Activated CD4-positive, alpha-beta T cell treated with anti-CD3 and anti-CD28 coated beads, Interleukin-2, amount 10 ng/mL, durations not matched to agents 7 days and 5 days (primary cell): ENCODE measurements around the gene MOB3A. TPM values are rescaled to one million over a fixed set of nuclear protein-coding genes. Genes with fewer than 3 reads are reported as not detected.

ENCODE experiments used
- CTCF ChIA-PET: fragments of 350-600 bp; sonication (Branson Sonifier 250); formaldehyde crosslinking; loops from one replicate; lab custom pipeline; 2021; ENCODE audit warnings: antibody characterized with exemption; lab: Charles Lee
- POLR2A ChIA-PET: fragments of 350-600 bp; sonication (Branson Sonifier 250); formaldehyde crosslinking; loops from one replicate; lab custom pipeline; 2021; ENCODE audit warnings: antibody characterized with exemption; lab: Charles Lee
- DNase-seq: peaks from one replicate; pipeline ENCODE4 v3.0.0-alpha.2; 2020
- H3K27ac Mint-ChIP-seq: one replicate; pipeline ENCODE4 v1.8.0; 2021; ENCODE audit warnings: mild to moderate bottlenecking, moderate library complexity, mixed read lengths
- H3K27me3 Mint-ChIP-seq: one replicate; pipeline ENCODE4 v1.8.0; 2021; ENCODE audit warnings: mixed read lengths
- H3K36me3 Mint-ChIP-seq: one replicate; pipeline ENCODE4 v1.8.0; 2021; ENCODE audit warnings: low read depth, mixed read lengths
- H3K4me1 Mint-ChIP-seq: one replicate; pipeline ENCODE4 v1.8.0; 2021; ENCODE audit warnings: mixed read lengths
- H3K4me3 Mint-ChIP-seq: one replicate; pipeline ENCODE4 v1.8.0; 2021; ENCODE audit warnings: mild to moderate bottlenecking, moderate library complexity, mixed read lengths
- H3K9me3 Mint-ChIP-seq: one replicate; pipeline ENCODE4 v1.8.0; 2021; ENCODE audit warnings: mixed read lengths
- total RNA-seq, 2 experiments: library from RNA; stranded (reverse); gene quantifications; one replicate each; pipeline ENCODE4 v1.2.3, GENCODE V29; 2021

MOB3A gene
- total RNA-seq, 2 experiments from 2014 or later = 217 to 239 TPM

DNA sequence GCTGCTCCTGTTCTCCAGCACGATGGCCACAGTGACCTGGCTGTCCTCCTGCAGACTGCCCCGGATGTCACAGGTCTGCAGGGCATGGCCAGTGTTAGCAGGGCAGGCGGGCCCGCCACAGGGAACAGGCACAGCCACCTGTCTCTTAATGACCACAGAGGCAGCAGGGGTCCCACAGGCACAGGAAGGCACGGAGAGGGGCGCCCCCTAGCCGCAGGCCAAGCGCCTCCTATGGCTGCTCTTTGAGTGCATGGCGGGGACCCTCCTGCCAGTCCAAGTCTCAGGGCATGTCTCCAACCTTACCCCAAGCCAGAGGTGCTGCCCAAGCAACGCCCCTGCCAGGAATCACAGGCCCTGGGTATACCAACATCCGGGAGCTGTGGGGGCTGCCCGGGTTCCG is 14.7 kb upstream of the MOB3A start:
- Mint-ChIP-seq H3K27me3 (no peaks in the 10 kb centered on the region), H3K27ac (no peak overlapping the region), H3K9me3 (no peaks in the 10 kb centered on the region), H3K36me3 (peaks cover 38% of the 10 kb centered on the region), H3K4me1 (no peaks in the 10 kb centered on the region), H3K4me3 (no peak overlapping the region)
- POLR2A ChIA-PET = no interaction called here
- CTCF ChIA-PET = no interaction called here
- DNase-seq = no peak

DNA sequence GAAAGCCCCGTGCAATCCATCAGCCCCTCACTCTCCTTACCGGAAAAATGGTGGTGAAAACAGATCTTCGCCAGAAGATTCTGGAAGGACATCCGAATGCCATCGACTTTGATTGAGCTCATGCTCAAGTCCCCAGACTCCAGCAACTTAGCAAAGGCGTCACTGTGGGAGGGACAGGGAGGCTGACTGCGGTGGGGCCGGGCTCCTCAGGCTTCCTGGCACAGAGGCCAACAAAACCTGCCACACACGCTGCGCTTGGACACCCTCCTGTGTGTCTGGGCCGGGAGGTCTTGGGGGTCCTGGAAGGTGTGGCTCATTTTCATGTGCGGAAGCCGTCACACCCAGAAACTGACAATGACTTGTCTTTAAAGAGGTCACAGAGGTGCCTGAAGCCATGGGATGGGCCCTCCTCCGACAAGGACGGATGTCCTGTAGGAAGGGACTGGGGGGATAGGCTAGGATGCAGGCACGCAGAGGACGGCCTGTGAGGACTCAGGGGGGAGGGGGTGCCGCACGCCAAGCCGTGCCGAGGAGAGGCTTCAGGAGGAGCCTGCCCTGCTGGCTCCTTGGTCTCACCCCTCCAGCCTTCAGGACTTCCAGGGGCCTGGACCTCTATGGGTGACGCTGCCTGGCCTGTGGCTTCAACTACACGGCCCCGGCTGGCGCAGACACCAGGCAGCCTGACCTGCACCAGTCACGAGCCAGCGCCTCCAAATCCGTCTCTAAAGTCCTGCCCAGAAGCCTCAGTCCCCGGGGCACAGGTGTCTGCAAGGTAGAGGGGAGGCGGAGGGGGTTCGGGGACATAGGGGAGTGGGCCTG is 13.1 kb upstream of the MOB3A start:
- no peak for DNase-seq
- Mint-ChIP-seq H3K4me3 (no peak overlapping the region), H3K9me3 (no peaks in the 10 kb centered on the region), H3K4me1 (no peaks in the 10 kb centered on the region), H3K36me3 (peaks cover 47% of the 10 kb centered on the region), H3K27me3 (no peaks in the 10 kb centered on the region), H3K27ac (no peak overlapping the region)
- POLR2A ChIA-PET = no interaction called here
- CTCF ChIA-PET = interaction anchor here (0.6 kb wide), 1 partner anchor 26 kb away, joined by 4 read pairs; no protein-coding TSS in a partner anchor

DNA sequence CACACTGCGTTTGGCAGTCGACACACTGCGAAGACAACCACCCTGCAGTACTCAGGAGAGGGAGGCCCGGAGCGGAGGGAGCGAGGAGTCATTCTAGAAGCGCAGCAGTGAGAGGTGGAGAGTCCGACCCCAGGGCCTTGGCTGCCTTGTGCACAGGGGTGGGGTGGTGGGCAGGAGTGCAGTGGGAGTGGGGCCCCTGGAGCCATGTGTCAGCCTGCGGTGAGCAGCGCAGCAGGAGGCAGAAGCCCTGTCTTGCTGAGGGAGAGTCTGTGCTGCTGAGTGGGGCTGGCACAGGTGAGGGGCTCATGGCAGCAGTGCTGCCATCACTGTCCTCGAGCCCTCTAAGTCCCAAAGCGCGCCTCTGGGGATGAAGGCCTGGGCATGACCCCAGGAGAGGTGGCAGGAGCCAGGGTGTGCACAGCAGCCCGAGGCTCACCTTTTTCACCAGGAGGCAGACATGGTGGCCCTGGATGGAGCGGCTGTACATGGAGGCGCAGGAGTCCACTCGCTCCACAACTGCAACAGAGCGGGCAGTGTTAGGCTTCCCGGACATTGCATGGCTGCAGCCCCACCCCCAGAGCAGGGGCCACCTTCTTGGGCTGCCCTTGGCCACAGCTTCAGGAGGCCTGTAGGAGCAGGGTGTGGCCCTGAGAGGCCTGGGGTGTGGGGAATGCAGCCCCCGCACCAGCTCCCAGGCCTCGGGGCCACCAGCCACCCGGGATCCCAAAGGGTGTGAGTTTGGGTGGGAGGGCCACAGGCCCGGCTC is 12.3 kb upstream of the MOB3A start:
- no peak overlapping the region for H3K4me3 Mint-ChIP-seq
- DNase-seq = no peak
- CTCF ChIA-PET = interaction anchor here (0.7 to 1.2 kb wide), 2 partner anchors 24 to 257 kb away, joined by 3 read pairs; no protein-coding TSS in a partner anchor
- H3K27me3 Mint-ChIP-seq = no peaks in the 10 kb centered on the region
- H3K9me3 Mint-ChIP-seq = no peaks in the 10 kb centered on the region
- H3K36me3 Mint-ChIP-seq = peaks cover 50% of the 10 kb centered on the region
- H3K27ac Mint-ChIP-seq = no peak overlapping the region
- no peaks in the 10 kb centered on the region for H3K4me1 Mint-ChIP-seq
- POLR2A ChIA-PET = no interaction called here

DNA sequence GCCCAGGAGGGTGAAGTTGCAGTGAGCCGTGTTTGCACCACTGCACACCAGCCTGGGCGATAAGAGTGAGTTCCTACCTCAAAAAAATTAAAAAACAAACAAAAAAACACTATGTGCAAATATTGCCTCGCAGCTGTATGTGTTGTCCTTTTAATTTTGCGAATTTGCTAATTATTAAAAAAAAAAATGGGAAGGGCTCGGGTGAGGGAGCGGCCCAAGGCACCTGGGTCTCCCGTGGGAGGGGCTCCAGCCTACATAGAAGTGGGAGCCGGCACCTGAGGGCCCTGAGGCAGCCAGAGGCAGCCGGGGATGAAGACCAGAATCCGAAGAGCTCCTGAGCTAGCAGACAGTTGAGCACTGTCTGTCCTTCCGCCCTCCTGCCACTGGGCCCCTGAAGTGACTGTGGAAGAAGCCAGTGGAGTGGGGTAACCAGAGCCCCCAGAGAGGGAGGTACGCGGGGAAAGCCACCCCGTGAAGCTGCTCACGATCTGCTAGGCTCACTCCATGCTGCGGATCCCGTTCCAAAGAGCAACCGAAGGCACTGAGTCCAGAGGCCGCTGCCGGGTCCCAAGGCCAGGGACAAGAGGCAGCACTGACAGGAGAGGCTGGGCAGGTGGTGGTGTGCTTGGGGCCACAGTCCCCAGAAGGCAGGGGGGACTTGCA is 7.0 kb upstream of the MOB3A start:
- no peaks in the 10 kb centered on the region for H3K9me3 Mint-ChIP-seq
- peaks cover 47% of the 10 kb centered on the region for H3K36me3 Mint-ChIP-seq
- H3K4me1 Mint-ChIP-seq = no peaks in the 10 kb centered on the region
- H3K4me3 Mint-ChIP-seq = no peak overlapping the region
- DNase-seq = no peak
- ChIA-PET CTCF (interaction anchor here (0.6 kb wide), 1 partner anchor 54 kb away, joined by 3 read pairs; no protein-coding TSS in a partner anchor), POLR2A (no interaction called here)
- H3K27ac Mint-ChIP-seq = no peak overlapping the region
- H3K27me3 Mint-ChIP-seq = no peaks in the 10 kb centered on the region

DNA sequence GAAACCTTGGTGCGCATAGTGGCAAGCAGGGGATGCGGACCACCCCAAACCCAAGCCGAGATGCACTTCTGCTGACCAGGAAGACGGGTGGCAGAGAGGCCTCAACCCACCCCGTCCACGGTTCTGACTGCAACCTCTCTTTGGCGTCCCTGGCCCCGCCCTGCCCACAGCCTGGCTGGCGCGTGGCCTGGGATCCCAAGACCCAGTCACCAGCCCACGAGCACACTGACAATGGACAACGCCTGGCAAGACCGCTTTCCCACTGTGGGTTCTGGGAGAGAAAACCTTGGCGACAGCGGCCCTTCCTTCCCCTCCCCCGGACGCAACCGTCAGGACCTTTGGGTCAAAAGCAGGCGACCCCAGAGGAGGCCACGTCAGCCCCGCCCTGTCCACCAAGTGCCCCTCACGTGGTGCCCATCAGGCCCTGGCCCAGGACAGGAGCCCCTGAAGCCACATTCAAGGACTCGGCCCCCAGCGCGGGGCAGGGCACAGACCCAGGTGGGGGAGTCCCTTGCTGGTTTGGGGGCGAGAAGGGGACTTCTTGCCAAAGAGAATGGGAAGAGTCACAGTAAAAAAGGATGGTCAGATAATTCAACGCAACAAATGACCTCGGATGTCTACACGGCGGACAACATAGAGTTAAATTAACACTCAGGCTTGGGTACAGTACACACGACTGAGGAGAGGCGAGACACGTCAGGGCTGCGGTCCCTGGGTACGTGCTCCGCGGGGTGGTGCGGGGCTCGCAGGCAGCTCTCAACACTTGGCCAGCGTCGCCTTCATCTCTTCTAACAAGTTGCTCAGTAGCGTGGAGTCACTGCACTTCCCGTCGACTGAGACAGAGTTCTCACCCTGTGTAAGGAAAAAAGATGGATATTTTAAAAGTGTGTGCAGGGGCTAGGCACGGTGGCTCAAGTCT is 5.5 kb upstream of the MOB3A start:
- peaks cover 12% of the 10 kb centered on the region for H3K4me1 Mint-ChIP-seq
- DNase-seq = no peak
- H3K36me3 Mint-ChIP-seq = peaks cover 38% of the 10 kb centered on the region
- H3K9me3 Mint-ChIP-seq = no peaks in the 10 kb centered on the region
- ChIA-PET POLR2A (no interaction called here), CTCF (interaction anchor here (0.6 kb wide), 1 partner anchor 485 kb away, joined by 4 read pairs; no protein-coding TSS in a partner anchor)
- H3K27ac Mint-ChIP-seq = no peak overlapping the region
- no peaks in the 10 kb centered on the region for H3K27me3 Mint-ChIP-seq
- no peak overlapping the region for H3K4me3 Mint-ChIP-seq

DNA sequence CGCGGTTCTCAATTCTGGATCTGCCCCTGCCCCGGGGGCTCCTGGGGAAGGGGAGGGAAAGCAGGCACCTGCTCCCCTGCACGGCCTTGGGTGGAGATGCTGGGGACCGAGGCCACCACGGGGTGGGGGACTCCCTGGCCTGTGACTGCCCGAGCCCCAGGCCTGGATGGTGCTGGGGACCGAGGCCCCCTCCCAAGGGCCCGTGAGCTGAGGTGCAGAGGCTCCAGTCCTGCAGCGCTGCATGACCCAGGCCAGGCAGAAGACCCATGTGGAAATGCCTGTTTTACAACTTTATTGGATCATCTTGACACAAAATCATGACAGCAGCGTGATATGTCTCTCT is 4.6 kb upstream of the MOB3A start:
- Mint-ChIP-seq H3K9me3 (no peaks in the 10 kb centered on the region), H3K27ac (no peak overlapping the region), H3K4me3 (no peak overlapping the region), H3K27me3 (no peaks in the 10 kb centered on the region), H3K4me1 (peaks cover 12% of the 10 kb centered on the region), H3K36me3 (peaks cover 31% of the 10 kb centered on the region)
- no peak for DNase-seq
- ChIA-PET CTCF (no interaction called here), POLR2A (no interaction called here)

DNA sequence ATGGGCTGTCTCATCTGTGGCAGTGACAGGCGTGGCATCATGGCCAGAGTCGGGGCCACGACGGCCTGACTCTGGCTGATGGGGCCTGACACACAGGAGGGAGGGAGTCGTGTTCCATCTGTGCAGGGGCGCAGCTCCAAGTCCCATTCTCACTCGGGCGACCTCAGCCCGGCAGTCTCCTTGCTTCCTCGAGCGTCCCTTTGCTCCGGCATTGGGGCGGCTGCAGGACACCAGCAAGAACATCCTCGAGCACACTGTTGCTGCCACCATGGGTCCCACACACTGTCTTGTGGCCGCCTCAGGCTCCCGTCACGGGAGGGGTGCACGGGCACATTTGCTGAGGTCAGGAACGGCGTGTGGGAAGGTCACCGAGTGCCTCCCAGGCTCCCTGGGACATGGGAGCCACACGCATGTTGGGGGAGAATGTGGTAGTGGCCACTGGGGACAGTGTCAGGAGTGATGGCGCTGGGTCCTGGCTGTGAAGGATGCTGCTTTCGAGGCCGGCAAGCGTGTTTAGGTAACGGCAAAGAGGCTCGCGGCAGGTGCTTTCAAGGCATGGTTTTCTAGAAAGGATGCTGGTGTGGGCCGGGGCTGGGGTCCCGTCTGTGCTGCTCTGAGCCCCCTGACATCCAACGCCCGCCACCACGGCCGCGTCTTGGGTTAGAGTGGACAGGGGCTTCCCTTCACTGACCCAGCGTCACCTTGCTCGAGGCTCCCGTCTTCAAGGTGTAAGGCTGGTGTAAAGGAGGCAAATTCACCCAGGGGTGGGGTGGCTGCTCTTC is 4.0 kb upstream of the MOB3A start:
- H3K27ac Mint-ChIP-seq = peak overlapping the region; percentile 52
- H3K4me3 Mint-ChIP-seq = no peak overlapping the region
- no peaks in the 10 kb centered on the region for H3K9me3 Mint-ChIP-seq
- ChIA-PET POLR2A (no interaction called here), CTCF (no interaction called here)
- no peaks in the 10 kb centered on the region for H3K27me3 Mint-ChIP-seq
- peaks cover 29% of the 10 kb centered on the region for H3K36me3 Mint-ChIP-seq
- H3K4me1 Mint-ChIP-seq = peaks cover 12% of the 10 kb centered on the region
- DNase-seq = no peak

DNA sequence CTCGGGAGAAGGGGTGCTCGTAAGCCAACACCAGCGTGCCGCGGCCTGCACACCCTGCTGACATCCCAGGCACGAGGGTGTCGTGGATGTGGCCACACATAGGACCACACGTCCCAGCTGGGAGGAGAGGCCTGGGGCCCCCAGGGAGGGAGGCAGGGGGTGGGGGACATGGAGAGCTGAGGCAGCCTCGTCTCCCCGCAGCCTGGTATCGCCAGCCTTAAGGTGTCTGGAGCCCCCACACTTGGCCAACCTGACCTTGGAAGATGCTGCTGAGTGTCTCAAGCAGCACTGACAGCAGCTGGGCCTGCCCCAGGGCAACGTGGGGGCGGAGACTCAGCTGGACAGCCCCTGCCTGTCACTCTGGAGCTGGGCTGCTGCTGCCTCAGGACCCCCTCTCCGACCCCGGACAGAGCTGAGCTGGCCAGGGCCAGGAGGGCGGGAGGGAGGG is 3.0 kb upstream of the MOB3A start:
- no peak for DNase-seq
- H3K4me3 Mint-ChIP-seq = no peak overlapping the region
- CTCF ChIA-PET = interaction anchor here (0.5 kb wide), 1 partner anchor 293 kb away, joined by 3 read pairs; no protein-coding TSS in a partner anchor
- H3K36me3 Mint-ChIP-seq = peaks cover 31% of the 10 kb centered on the region
- no peaks in the 10 kb centered on the region for H3K27me3 Mint-ChIP-seq
- no peaks in the 10 kb centered on the region for H3K9me3 Mint-ChIP-seq
- H3K27ac Mint-ChIP-seq = no peak overlapping the region
- POLR2A ChIA-PET = no interaction called here
- peaks cover 15% of the 10 kb centered on the region for H3K4me1 Mint-ChIP-seq

DNA sequence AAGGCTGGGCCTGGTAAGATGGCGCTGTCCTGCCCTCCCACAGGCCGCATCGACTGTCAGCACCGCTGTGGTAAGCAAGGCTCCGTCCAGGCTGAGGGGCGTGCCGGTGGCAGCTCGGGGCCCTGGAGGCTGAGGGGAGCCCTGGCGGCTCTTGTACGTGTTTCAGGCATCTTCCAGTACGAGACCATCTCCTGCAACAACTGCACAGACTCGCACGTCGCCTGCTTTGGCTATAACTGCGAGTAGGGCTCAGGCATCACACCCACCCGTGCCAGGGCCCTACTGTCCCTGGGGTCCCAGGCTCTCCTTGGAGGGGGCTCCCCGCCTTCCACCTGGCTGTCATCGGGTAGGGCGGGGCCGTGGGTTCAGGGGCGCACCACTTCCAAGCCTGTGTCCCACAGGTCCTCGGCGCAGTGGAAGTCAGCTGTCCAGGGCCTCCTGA is 1.8 kb upstream of the MOB3A start:
- Mint-ChIP-seq H3K36me3 (peaks cover 32% of the 10 kb centered on the region), H3K27ac (peak overlapping the region; percentile 64), H3K9me3 (no peaks in the 10 kb centered on the region), H3K4me1 (peaks cover 22% of the 10 kb centered on the region), H3K27me3 (no peaks in the 10 kb centered on the region), H3K4me3 (peak overlapping the region; percentile 82)
- DNase-seq = no peak
- POLR2A ChIA-PET = no interaction called here
- CTCF ChIA-PET = interaction anchor here (0.8 to 1.4 kb wide), 3 partner anchors 10 to 54 kb away, joined by 3 to 4 read pairs (median 3); partner anchors contain the start of gene AP3D1

DNA sequence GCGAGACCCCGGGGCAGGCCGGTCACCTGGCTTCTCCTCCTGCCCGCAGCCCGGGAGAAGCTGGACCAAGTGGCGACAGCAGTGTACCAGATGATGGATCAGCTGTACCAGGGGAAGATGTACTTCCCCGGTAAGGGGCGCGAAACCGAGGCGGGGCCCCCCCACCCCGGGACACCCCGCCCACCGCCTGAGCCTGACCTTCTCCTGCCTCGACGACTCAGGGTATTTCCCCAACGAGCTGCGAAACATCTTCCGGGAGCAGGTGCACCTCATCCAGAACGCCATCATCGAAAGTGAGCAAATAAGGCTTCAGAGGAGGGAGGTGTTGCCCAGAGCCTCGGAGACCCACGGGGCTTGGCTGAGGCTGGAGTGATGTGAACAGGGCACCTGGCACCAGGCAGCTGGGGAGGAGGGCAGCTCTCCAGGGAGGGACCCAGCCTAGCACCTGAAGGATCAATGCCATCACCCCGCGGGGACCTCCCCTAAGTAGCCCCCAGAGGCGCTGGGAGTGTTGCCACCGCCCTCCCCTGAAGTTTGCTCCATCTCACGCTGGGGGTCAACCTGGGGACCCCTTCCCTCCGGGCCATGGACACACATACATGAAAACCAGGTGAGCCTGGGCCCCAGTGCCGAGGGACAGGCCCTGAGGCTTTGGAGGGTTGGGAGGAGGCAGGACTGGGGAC is 1.2 kb upstream of the MOB3A start:
- no peaks in the 10 kb centered on the region for H3K27me3 Mint-ChIP-seq
- no peaks in the 10 kb centered on the region for H3K9me3 Mint-ChIP-seq
- peak; percentile 51 for DNase-seq
- peak overlapping the region; percentile 82 for H3K4me3 Mint-ChIP-seq
- H3K27ac Mint-ChIP-seq = peak overlapping the region; percentile 93
- peaks cover 25% of the 10 kb centered on the region for H3K4me1 Mint-ChIP-seq
- H3K36me3 Mint-ChIP-seq = peaks cover 35% of the 10 kb centered on the region
- ChIA-PET POLR2A (no interaction called here), CTCF (interaction anchor here (0.6 to 1.4 kb wide), 5 partner anchors 10 to 58 kb away, joined by 3 to 4 read pairs (median 3); partner anchors contain the start of gene AP3D1)
